ENCODE measurements around the gene RNF128.

RNF128 gene

DNA sequence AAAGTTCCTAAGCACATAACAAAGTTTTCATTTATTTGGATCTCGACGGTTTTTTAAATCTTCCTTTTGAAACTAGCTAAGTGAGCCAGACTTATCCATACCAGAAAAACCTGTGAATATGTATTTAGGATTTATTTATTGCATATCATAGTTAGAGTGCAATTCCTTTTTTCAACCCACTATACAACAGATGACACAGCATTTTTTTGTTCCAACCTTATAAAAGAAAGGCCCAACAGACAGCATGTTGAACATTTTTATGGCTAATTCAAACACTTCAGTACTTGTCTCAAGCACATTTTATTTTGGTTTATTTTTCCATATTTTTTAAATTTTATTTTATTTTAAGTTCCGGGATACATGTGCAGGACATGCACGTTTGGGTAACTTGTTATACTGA lies 15.1 kb upstream of the RNF128 start:
- Histone ChIP-seq H3K4me1 (ENCODE audit: control insufficient read depth, insufficient read depth, low read length) (no peaks in the 10 kb centered on the region), H3K27me3 (ENCODE audit: control insufficient read depth, insufficient read depth, low read length) (no peaks in the 10 kb centered on the region), H3K27ac (ENCODE audit: low read length) (no peak overlapping the region), H3K36me3 (ENCODE audit: control insufficient read depth, insufficient read depth, low read length) (no peaks in the 10 kb centered on the region), H3K4me3 (ENCODE audit: low read length) (no peak overlapping the region), H3K9me3 (ENCODE audit: control insufficient read depth, insufficient read depth, low read length) (no peaks in the 10 kb centered on the region)
- DNase-seq (ENCODE audit: low read depth, low spot score) = no peak
- WGBS (ENCODE audit: insufficient coverage, insufficient read length) = no CpG with 5 or more reads among the region's 4 CpGs

DNA sequence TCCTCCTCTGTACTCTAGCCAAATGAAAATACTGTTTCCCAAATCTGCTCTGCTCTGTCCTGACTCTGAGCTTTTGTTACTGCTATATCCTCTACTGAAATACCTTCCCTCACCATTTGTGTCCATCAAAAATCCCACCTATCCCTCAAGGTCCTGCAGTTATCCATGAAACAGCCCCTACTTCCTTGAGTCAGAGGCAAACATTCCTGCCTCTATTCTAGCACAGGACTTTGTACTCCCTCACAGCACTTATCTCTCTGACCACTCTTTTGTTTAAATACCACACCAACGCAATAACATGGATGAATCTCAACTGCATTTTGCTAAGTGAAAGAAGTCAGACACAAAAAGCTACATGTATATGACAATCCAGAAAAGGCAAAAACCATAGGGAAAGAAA lies 10.5 kb upstream of the RNF128 start:
- WGBS (ENCODE audit: insufficient coverage, insufficient read length) = no CpG with 5 or more reads among the region's 1 CpG
- H3K27me3 ChIP-seq (ENCODE audit: control insufficient read depth, insufficient read depth, low read length) = no peaks in the 10 kb centered on the region
- no peak overlapping the region for H3K27ac ChIP-seq (ENCODE audit: low read length)
- H3K4me1 ChIP-seq (ENCODE audit: control insufficient read depth, insufficient read depth, low read length) = no peaks in the 10 kb centered on the region
- H3K9me3 ChIP-seq (ENCODE audit: control insufficient read depth, insufficient read depth, low read length) = no peaks in the 10 kb centered on the region
- H3K4me3 ChIP-seq (ENCODE audit: low read length) = no peak overlapping the region
- DNase-seq (ENCODE audit: low read depth, low spot score) = no peak
- H3K36me3 ChIP-seq (ENCODE audit: control insufficient read depth, insufficient read depth, low read length) = no peaks in the 10 kb centered on the region

DNA sequence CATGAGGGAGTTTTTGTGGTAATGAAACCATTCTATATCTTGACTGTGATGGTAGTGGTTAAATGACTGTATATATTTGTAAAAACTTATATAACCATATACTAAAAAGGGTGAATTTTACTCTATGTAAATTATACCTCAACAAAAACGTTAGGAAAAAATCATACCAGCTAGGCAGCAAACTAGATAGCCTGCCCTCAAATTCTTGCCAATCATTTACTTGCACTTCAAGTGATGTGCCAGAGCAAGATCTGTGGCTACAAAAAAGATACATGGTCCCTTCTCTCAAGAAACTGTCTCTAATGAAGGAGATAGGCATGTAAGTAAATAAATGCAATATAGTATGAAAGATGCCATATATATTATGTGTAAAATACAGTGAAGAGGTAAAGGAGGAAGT lies 10.0 kb upstream of the RNF128 start:
- no peak overlapping the region for H3K4me3 ChIP-seq (ENCODE audit: low read length)
- no peaks in the 10 kb centered on the region for H3K4me1 ChIP-seq (ENCODE audit: control insufficient read depth, insufficient read depth, low read length)
- H3K36me3 ChIP-seq (ENCODE audit: control insufficient read depth, insufficient read depth, low read length) = no peaks in the 10 kb centered on the region
- H3K27me3 ChIP-seq (ENCODE audit: control insufficient read depth, insufficient read depth, low read length) = no peaks in the 10 kb centered on the region
- H3K27ac ChIP-seq (ENCODE audit: low read length) = no peak overlapping the region
- DNase-seq (ENCODE audit: low read depth, low spot score) = no peak
- H3K9me3 ChIP-seq (ENCODE audit: control insufficient read depth, insufficient read depth, low read length) = no peaks in the 10 kb centered on the region
- WGBS (ENCODE audit: insufficient coverage, insufficient read length) = no CpG with 5 or more reads among the region's 1 CpG

- no CpG with 5 or more reads among the region's 4 CpGs for WGBS (ENCODE audit: insufficient coverage, insufficient read length)
- no peaks in the 10 kb centered on the region for H3K36me3 ChIP-seq (ENCODE audit: control insufficient read depth, insufficient read depth, low read length)
- H3K9me3 ChIP-seq (ENCODE audit: control insufficient read depth, insufficient read depth, low read length) = no peaks in the 10 kb centered on the region
- no peak for DNase-seq (ENCODE audit: low read depth, low spot score)
- H3K27me3 ChIP-seq (ENCODE audit: control insufficient read depth, insufficient read depth, low read length) = no peaks in the 10 kb centered on the region
- no peak overlapping the region for H3K4me3 ChIP-seq (ENCODE audit: low read length)
- no peaks in the 10 kb centered on the region for H3K4me1 ChIP-seq (ENCODE audit: control insufficient read depth, insufficient read depth, low read length)
- no peak overlapping the region for H3K27ac ChIP-seq (ENCODE audit: low read length)
These were observed 7.8 kb upstream of the RNF128 start for GRCh38 chrX:106718709-106719108.

- H3K36me3 ChIP-seq (ENCODE audit: control insufficient read depth, insufficient read depth, low read length) = no peaks in the 10 kb centered on the region
- H3K4me1 ChIP-seq (ENCODE audit: control insufficient read depth, insufficient read depth, low read length) = no peaks in the 10 kb centered on the region
- H3K9me3 ChIP-seq (ENCODE audit: control insufficient read depth, insufficient read depth, low read length) = no peaks in the 10 kb centered on the region
- peak overlapping the region; percentile 37; the same call in 1 of the 2 replicates for H3K4me3 ChIP-seq (ENCODE audit: low read length)
- no peaks in the 10 kb centered on the region for H3K27me3 ChIP-seq (ENCODE audit: control insufficient read depth, insufficient read depth, low read length)
- DNase-seq (ENCODE audit: low read depth, low spot score) = no peak
- no CpG with 5 or more reads among the region's 8 CpGs for WGBS (ENCODE audit: insufficient coverage, insufficient read length)
- H3K27ac ChIP-seq (ENCODE audit: low read length) = no peak overlapping the region
These were observed 570 bp upstream of the RNF128 start for GRCh38 chrX:106725931-106726330.

GRCh38 chrX:106728337-106728736 lies 1.8 kb downstream of the RNF128 start:
- Histone ChIP-seq H3K4me1 (ENCODE audit: control insufficient read depth, insufficient read depth, low read length) (no peaks in the 10 kb centered on the region), H3K27me3 (ENCODE audit: control insufficient read depth, insufficient read depth, low read length) (no peaks in the 10 kb centered on the region), H3K9me3 (ENCODE audit: control insufficient read depth, insufficient read depth, low read length) (no peaks in the 10 kb centered on the region), H3K36me3 (ENCODE audit: control insufficient read depth, insufficient read depth, low read length) (no peaks in the 10 kb centered on the region), H3K27ac (ENCODE audit: low read length) (no peak overlapping the region), H3K4me3 (ENCODE audit: low read length) (no peak overlapping the region)
- no peak for DNase-seq (ENCODE audit: low read depth, low spot score)
- no CpG with 5 or more reads among the region's 2 CpGs for WGBS (ENCODE audit: insufficient coverage, insufficient read length)

- DNase-seq (ENCODE audit: low read depth, low spot score) = no peak
These were observed 3.9 kb downstream of the RNF128 start for GRCh38 chrX:106730401-106730800.

GRCh38 chrX:106731590-106731989 lies 5.1 kb downstream of the RNF128 start:
- Histone ChIP-seq H3K9me3 (ENCODE audit: control insufficient read depth, insufficient read depth, low read length) (no peaks in the 10 kb centered on the region), H3K36me3 (ENCODE audit: control insufficient read depth, insufficient read depth, low read length) (no peaks in the 10 kb centered on the region), H3K4me3 (ENCODE audit: low read length) (no peak overlapping the region), H3K27me3 (ENCODE audit: control insufficient read depth, insufficient read depth, low read length) (no peaks in the 10 kb centered on the region), H3K4me1 (ENCODE audit: control insufficient read depth, insufficient read depth, low read length) (no peaks in the 10 kb centered on the region), H3K27ac (ENCODE audit: low read length) (no peak overlapping the region)
- no peak for DNase-seq (ENCODE audit: low read depth, low spot score)

More at GRCh38 chrX:106730401-106730800, 3.9 kb downstream of the RNF128 start:
- H3K9me3 ChIP-seq (ENCODE audit: control insufficient read depth, insufficient read depth, low read length) = no peaks in the 10 kb centered on the region
- H3K27ac ChIP-seq (ENCODE audit: low read length) = no peak overlapping the region
- no peaks in the 10 kb centered on the region for H3K4me1 ChIP-seq (ENCODE audit: control insufficient read depth, insufficient read depth, low read length)
- no peaks in the 10 kb centered on the region for H3K36me3 ChIP-seq (ENCODE audit: control insufficient read depth, insufficient read depth, low read length)
- H3K4me3 ChIP-seq (ENCODE audit: low read length) = no peak overlapping the region
- WGBS (ENCODE audit: insufficient coverage, insufficient read length) = no CpG with 5 or more reads among the region's 4 CpGs
- no peaks in the 10 kb centered on the region for H3K27me3 ChIP-seq (ENCODE audit: control insufficient read depth, insufficient read depth, low read length)

DNA sequence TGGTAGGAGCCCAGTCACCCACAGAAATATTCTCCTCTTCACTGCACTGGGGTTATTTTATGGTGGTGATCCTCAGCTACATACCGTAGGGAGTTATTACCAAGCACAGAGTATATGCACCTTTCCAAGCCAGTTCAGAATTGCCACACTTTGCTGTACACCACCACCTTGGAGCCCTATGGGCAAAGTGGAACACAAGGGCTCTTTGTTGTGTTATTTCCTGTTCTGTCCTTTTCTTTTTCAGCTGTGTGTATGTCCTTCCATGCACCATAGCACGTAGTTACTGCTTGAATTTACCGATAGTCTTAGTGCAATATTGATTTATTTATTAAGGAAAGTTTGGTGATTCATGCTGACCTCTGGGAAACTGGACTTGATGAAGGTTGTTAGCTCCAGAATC lies 8.3 kb downstream of the RNF128 start:
- no CpG with 5 or more reads among the region's 3 CpGs for WGBS (ENCODE audit: insufficient coverage, insufficient read length)
- H3K27me3 ChIP-seq (ENCODE audit: control insufficient read depth, insufficient read depth, low read length) = no peaks in the 10 kb centered on the region
- H3K4me1 ChIP-seq (ENCODE audit: control insufficient read depth, insufficient read depth, low read length) = no peaks in the 10 kb centered on the region

GRCh38 chrX:106740193-106740780 lies 13.8 kb downstream of the RNF128 start:
- H3K4me3 ChIP-seq (ENCODE audit: low read length) = no peak overlapping the region
- no peaks in the 10 kb centered on the region for H3K27me3 ChIP-seq (ENCODE audit: control insufficient read depth, insufficient read depth, low read length)
- H3K36me3 ChIP-seq (ENCODE audit: control insufficient read depth, insufficient read depth, low read length) = no peaks in the 10 kb centered on the region
- H3K27ac ChIP-seq (ENCODE audit: low read length) = no peak overlapping the region
- H3K4me1 ChIP-seq (ENCODE audit: control insufficient read depth, insufficient read depth, low read length) = no peaks in the 10 kb centered on the region
- WGBS (ENCODE audit: insufficient coverage, insufficient read length) = no CpG with 5 or more reads among the region's 2 CpGs
- H3K9me3 ChIP-seq (ENCODE audit: control insufficient read depth, insufficient read depth, low read length) = no peaks in the 10 kb centered on the region
- no peak for DNase-seq (ENCODE audit: low read depth, low spot score)

More for the DNA sequence above, 8.3 kb downstream of the RNF128 start:
- no peaks in the 10 kb centered on the region for H3K9me3 ChIP-seq (ENCODE audit: control insufficient read depth, insufficient read depth, low read length)
- no peak overlapping the region for H3K4me3 ChIP-seq (ENCODE audit: low read length)
- H3K27ac ChIP-seq (ENCODE audit: low read length) = no peak overlapping the region
- H3K36me3 ChIP-seq (ENCODE audit: control insufficient read depth, insufficient read depth, low read length) = no peaks in the 10 kb centered on the region
- DNase-seq (ENCODE audit: low read depth, low spot score) = no peak

GRCh38 chrX:106742193-106742592 lies 15.7 kb downstream of the RNF128 start:
- H3K4me3 ChIP-seq (ENCODE audit: low read length) = no peak overlapping the region
- H3K4me1 ChIP-seq (ENCODE audit: control insufficient read depth, insufficient read depth, low read length) = no peaks in the 10 kb centered on the region
- no peak overlapping the region for H3K27ac ChIP-seq (ENCODE audit: low read length)
- WGBS (ENCODE audit: insufficient coverage, insufficient read length) = no CpG with 5 or more reads among the region's 2 CpGs
- H3K9me3 ChIP-seq (ENCODE audit: control insufficient read depth, insufficient read depth, low read length) = no peaks in the 10 kb centered on the region
- DNase-seq (ENCODE audit: low read depth, low spot score) = no peak
- H3K27me3 ChIP-seq (ENCODE audit: control insufficient read depth, insufficient read depth, low read length) = no peaks in the 10 kb centered on the region
- H3K36me3 ChIP-seq (ENCODE audit: control insufficient read depth, insufficient read depth, low read length) = no peaks in the 10 kb centered on the region

Data from iPS DF 6.9 (cell line).